C4-2B (cell line): Measurements from ENCODE around the gene ZBTB12.

Experiments used
- H3K27ac ChIP-seq: fragments of 450-650 bp; 2 replicates; pipeline ENCODE4 v1.5.1; 2017
- ZFX ChIP-seq: fragments of 450-650 bp; IDR thresholded peaks from 2 replicates; pipeline ENCODE4 v1.6.1; 2017
- TF ChIP-seq, protein P1 (sequence below): fragments of 450-650 bp; conservative IDR thresholded peaks from 2 replicates; pipeline ENCODE4 v1.5.1; 2017; ENCODE audit warnings: mild to moderate bottlenecking

ZBTB12 gene, protein sequence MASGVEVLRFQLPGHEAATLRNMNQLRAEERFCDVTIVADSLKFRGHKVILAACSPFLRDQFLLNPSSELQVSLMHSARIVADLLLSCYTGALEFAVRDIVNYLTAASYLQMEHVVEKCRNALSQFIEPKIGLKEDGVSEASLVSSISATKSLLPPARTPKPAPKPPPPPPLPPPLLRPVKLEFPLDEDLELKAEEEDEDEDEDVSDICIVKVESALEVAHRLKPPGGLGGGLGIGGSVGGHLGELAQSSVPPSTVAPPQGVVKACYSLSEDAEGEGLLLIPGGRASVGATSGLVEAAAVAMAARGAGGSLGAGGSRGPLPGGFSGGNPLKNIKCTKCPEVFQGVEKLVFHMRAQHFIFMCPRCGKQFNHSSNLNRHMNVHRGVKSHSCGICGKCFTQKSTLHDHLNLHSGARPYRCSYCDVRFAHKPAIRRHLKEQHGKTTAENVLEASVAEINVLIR

DNA sequence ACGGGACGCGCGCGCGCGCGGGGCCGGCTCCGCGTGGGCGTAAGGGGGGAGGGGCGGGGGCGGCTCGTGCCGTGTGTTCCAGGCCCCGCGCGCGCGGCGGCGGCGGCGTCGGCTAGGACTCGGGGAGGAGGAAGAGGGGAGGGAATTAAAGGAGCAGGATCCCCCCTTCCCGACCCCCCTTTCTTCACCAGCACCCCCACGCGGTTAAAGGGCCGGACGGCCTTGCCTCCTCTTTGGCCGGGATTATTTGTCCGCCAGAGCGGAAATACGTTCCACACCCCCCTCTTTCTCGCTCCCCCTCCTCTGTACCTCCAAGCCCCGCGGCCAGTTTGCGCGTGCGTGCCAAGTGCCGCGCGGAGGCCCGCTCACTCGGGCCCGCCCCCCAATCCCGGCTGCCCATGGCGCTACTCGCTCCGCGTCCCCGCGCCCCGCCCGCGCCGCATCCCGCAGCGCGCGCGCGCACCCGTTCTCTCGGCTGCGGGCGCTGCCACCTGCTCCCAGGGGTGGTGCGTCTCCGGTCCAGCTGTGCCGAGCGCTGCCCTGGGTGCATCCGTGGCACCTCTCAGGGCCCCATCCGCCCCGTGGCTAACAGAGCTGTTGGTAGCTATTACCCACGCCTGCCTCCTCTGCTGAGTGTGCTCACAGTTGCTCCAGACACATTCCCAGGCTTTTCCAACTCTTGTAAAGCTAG, at the start of gene ZBTB12:
ZBTB12 (minus strand) TSS at position 134 of the 691 bp plus-strand sequence. CDS start 781 bp downstream, outside the sequence.
- TF ChIP-seq, protein P1, sequence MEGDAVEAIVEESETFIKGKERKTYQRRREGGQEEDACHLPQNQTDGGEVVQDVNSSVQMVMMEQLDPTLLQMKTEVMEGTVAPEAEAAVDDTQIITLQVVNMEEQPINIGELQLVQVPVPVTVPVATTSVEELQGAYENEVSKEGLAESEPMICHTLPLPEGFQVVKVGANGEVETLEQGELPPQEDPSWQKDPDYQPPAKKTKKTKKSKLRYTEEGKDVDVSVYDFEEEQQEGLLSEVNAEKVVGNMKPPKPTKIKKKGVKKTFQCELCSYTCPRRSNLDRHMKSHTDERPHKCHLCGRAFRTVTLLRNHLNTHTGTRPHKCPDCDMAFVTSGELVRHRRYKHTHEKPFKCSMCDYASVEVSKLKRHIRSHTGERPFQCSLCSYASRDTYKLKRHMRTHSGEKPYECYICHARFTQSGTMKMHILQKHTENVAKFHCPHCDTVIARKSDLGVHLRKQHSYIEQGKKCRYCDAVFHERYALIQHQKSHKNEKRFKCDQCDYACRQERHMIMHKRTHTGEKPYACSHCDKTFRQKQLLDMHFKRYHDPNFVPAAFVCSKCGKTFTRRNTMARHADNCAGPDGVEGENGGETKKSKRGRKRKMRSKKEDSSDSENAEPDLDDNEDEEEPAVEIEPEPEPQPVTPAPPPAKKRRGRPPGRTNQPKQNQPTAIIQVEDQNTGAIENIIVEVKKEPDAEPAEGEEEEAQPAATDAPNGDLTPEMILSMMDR: no peak
- no peak for TF ChIP-seq ZFX
- peak within 1 kb of the TSS; percentile 62 for H3K27ac ChIP-seq

DNA sequence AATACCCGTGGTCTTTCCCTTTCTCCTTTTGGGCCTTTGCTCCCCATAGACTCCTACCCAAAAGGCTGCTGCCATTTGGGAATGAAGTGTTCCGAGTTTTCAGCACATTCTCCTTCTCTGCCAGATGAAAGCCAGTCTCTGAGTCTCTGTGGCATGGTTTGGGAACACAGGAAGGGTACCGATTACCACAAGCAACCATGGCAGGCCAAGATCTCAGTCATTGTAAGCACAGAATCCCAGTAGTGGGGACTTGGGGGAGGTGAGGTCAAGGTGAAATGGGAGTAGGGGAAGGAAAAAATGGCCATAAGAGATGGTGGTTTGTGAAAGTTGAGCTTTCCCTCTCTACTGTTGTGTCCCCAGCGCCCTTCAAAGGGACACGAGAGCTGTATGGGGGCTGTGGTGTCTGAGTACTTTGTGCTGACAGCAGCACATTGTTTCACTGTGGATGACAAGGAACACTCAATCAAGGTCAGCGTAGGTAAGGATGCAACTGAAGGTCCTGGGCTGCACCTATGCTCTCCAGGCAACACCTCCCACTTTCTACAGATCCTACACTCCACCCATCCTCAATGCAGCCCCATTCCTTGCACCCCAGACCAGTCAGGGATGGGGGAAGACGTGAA, 48.2 kb upstream of the ZBTB12 start:
- H3K27ac ChIP-seq: no peak overlapping the region
- no peak for TF ChIP-seq ZFX
- TF ChIP-seq, protein P1: no peak

DNA sequence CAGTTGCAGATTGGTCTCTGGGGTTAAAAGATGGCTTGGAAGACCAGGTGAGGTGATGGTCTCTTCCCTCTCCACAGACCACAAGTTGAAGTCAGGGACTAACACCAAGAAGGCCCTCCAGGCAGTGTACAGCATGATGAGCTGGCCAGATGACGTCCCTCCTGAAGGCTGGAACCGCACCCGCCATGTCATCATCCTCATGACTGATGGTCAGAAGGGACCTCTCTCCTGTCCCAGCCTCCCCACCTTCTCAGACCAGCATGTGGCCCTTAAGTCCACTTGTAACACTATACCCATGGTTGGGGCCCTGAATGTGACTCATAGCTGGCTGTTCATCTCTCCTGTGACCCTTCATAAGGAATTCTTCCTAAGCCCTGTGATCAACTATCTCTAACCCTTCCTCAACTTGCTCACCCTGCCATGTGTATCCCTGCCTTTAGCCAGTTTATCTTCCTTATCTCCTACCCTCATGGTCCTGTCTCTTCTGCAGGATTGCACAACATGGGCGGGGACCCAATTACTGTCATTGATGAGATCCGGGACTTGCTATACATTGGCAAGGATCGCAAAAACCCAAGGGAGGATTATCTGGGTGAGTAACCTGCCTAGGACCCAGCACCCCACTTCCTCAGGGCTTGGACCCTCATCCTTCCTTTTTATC, 47.0 kb upstream of the ZBTB12 start:
- TF ChIP-seq, protein P1: no peak
- TF ChIP-seq ZFX: no peak
- H3K27ac ChIP-seq: no peak overlapping the region

DNA sequence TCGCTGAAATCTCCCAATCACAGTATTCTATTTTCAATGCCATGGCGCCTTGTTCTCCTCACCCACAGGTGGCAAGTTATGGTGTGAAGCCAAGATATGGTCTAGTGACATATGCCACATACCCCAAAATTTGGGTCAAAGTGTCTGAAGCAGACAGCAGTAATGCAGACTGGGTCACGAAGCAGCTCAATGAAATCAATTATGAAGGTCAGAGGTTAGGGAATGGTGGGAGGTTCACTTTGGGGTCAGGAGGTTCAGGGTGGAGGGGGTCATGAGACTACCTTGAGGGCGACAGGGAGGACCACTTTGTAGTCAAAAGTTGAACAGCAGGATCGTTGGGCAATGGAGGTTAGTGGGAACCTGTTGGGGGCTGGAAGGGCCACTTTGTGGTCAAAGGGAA, 46.4 kb upstream of the ZBTB12 start:
- no peak overlapping the region for H3K27ac ChIP-seq
- no peak for TF ChIP-seq ZFX
- TF ChIP-seq, protein P1: no peak

DNA sequence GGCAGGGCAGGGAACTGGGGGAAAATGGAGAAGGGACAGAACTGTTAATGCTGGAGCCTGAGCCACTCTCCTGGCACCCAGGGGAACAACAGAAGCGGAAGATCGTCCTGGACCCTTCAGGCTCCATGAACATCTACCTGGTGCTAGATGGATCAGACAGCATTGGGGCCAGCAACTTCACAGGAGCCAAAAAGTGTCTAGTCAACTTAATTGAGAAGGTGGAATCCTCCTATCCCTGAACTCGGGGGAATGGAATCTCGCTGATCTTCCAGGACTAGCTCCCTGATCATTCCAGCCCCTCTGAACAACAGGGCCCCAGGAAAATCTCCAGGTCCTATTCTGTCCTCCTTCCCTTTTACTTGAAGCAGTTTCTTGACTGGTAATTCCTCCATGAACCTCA, 46.0 kb upstream of the ZBTB12 start:
- H3K27ac ChIP-seq: no peak overlapping the region
- TF ChIP-seq ZFX: no peak
- TF ChIP-seq, protein P1: no peak

DNA sequence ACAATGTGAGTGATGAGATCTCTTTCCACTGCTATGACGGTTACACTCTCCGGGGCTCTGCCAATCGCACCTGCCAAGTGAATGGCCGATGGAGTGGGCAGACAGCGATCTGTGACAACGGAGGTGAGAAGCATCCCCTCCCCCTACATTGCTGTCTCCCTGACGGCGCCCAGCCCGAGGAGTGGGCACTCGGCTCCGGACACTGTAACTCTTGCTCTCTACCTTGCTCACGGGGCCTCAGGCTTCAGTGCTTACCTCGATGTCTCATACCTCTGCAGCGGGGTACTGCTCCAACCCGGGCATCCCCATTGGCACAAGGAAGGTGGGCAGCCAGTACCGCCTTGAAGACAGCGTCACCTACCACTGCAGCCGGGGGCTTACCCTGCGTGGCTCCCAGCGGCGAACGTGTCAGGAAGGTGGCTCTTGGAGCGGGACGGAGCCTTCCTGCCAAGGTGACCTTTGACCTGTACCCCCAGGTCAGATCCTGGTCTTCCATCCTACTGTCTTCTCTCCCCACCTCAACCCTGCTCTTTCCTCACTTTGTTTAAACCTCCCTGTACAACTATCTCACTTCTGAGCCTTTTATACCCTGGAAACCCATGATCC, 45.3 kb upstream of the ZBTB12 start:
- H3K27ac ChIP-seq: no peak overlapping the region
- TF ChIP-seq, protein P1: no peak
- TF ChIP-seq ZFX: no peak
